ENCODE measurements around the gene UGT2B17. TPM values are rescaled to one million over a fixed set of nuclear protein-coding genes. Genes with fewer than 3 reads are reported as not detected.

Gene UGT2B17
- total RNA-seq, 1 donor from 2014 or later, result not detected

Other genes with a start within 250 kb of the UGT2B17 start
- gene YTHDC1, start 226.2 kb downstream of the UGT2B17 start, total RNA-seq, result 92.0 TPM
- 12.3 TPM for gene TMPRSS11E, start 128.9 kb downstream of the UGT2B17 start, total RNA-seq
- gene UGT2B15, start 94.3 kb upstream of the UGT2B17 start, total RNA-seq, result not detected
- not detected for gene UGT2B10, start 239.7 kb upstream of the UGT2B17 start, total RNA-seq

All from skin of body (tissue), 1 donor.